OCI-LY1 (cell line): ENCODE measurements around the gene LSM4.

ENCODE experiments used
- EZH2 ChIP-seq: fragments of 200-600 bp; sonication (generic), shearing (Covaris generic); IDR thresholded peaks from 2 replicates; pipeline ENCODE4 v1.8.0; 2017; ENCODE audit warnings: borderline replicate concordance, mixed run types, mild to moderate bottlenecking, antibody characterized with exemption, low read length, moderate library complexity, mixed read lengths
- TF ChIP-seq, protein P1 (sequence below): fragments of 200-600 bp; sonication (generic), shearing (Covaris generic); IDR thresholded peaks from 2 replicates; pipeline ENCODE4 v1.5.1; 2017; ENCODE audit warnings: mild to moderate bottlenecking, antibody characterized with exemption, low read length, moderate library complexity, mixed read lengths

DNA sequence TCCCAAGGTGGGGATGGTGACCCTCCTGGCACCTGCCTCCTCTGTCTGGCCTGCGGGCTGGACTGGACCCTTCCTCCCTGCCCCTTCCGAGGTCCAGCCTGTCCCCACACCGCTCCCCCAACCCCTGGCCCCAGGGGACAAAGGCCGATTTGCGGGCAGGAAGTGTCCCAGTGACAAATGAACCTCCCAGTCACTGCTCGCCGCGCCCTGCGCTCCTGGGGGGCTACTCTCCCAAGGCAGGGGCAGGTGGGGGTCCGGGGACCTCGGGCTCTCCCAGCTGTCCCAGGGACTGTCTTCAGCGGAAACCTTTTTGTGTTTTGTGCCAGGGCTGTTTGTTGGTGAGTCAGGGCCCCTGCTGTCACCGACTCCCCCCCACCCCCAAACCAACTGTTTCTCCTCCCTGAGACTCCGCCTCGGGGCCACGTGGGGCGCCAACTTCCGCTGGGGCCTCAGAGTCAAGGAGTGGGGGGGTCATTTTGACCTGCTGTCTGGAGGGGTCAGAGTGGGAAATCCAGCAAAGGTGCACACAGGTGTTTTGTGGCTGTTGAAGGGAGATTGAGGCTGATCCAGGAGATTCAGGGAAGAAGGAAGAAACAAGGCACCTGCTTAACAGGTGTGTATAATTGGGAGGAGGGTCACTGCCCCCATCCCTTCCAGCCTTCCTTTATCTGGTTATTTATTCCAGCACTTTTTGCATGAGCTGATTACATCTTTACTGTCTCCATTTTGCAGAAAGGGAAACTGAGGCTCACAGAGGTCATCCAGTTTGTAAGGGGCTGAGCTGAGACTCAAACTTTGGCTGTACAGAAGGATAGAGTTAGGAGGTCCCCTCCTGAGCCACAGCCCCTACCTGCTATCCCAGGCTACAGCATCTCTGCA lies 18.4 kb upstream of the LSM4 start:
- TF ChIP-seq, protein P1, sequence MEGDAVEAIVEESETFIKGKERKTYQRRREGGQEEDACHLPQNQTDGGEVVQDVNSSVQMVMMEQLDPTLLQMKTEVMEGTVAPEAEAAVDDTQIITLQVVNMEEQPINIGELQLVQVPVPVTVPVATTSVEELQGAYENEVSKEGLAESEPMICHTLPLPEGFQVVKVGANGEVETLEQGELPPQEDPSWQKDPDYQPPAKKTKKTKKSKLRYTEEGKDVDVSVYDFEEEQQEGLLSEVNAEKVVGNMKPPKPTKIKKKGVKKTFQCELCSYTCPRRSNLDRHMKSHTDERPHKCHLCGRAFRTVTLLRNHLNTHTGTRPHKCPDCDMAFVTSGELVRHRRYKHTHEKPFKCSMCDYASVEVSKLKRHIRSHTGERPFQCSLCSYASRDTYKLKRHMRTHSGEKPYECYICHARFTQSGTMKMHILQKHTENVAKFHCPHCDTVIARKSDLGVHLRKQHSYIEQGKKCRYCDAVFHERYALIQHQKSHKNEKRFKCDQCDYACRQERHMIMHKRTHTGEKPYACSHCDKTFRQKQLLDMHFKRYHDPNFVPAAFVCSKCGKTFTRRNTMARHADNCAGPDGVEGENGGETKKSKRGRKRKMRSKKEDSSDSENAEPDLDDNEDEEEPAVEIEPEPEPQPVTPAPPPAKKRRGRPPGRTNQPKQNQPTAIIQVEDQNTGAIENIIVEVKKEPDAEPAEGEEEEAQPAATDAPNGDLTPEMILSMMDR = no peak
- no peak for TF ChIP-seq EZH2
